GM18867 (cell line): ENCODE results near the gene COMMD3.

Experiments
- ATAC-seq: cut with Tn5 transposase; IDR thresholded peaks from one replicate; pipeline ENCODE4 v1.9.1; 2021; ENCODE audit warnings: mild to moderate bottlenecking, moderate library complexity; ENCODE audit not compliant: unreplicated experiment

The COMMD3 gene

DNA sequence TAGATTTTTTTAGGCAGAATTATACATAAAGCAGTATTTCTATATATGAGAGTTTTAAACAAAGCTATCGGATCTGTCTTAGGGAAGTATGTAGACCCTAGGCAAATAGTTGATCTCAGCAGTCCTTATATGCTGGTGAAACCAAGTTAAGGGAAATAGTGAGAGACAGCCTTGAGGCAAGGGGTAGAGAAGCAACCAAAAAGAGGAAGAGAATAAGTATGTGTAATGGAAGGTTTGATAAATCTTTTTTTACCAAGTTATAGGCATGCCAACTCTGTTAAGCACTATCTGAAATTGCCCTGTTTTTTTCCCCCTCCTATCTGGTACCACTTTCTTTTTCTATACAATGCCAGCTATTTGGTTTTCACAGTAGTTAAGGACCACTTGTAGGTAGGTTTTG lies 49.0 kb downstream of the COMMD3 start:
- ATAC-seq, result peak; percentile 62

DNA sequence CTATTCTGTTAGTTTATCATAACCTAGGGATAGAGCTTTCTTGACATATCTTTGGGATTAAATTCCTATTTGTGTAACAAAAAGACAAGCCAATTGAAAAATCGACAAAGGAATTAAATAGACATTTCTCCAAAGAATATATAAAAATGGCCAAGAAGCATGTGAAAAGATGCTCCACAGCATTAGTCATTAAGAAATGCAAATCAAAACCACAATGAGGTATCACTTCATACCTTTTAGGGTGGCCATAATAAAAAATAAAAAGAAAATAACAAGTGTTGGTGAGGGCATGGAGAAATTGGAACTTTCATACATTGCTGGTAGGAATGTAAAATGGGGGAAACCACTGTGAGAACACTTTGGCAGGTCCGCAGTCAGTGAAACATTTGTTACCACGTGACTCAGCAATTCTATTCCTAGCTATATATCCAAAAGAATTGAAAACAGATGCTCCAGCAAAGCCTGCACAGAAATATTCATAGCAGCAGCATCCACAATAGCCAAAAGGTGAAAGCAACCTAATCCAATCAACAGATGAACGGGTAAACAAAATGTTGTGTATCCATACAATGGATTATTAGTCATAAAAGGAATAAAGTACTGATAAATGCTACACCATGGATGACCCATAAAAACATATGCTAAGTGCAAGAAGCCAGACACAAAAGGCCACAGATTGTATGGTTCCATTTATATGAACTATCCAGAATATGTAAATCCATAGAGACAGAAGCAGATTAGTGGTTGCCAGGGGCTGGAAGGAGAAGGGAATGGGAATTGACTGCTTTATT lies 49.7 kb downstream of the COMMD3 start:
- no peak for ATAC-seq

DNA sequence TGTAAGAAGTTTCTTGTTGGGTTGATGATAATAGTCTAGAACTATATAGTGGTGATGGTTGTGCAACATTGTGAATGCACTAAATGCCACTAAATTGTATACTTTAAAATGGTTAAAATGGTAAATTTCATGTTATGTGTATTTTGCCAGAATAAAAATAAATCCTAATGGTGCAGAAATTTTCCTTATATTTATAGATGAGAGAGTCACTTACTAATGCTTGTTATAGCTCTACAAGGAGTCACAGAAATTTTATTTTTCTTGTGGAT lies 50.2 kb downstream of the COMMD3 start:
- no peak for ATAC-seq

DNA sequence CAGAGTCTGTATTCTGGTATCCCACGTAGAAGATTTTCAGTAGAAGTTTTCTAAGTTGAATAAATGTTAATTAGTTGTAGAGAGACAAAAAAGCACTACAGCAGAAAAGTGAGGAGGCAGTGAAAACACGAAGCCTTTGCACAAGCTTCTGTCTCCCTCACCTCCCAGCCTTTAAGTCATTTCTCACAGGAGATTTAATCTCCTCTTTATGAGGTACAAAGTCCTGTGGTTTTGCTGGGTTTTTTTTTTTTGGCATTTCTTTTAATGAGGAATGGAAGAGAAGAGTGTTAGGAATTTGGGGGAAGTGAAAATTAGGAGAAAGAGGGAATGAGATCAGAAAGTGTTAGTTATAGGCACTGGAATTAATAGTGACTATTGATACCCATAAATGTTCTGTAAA lies 50.6 kb downstream of the COMMD3 start:
- no peak for ATAC-seq

DNA sequence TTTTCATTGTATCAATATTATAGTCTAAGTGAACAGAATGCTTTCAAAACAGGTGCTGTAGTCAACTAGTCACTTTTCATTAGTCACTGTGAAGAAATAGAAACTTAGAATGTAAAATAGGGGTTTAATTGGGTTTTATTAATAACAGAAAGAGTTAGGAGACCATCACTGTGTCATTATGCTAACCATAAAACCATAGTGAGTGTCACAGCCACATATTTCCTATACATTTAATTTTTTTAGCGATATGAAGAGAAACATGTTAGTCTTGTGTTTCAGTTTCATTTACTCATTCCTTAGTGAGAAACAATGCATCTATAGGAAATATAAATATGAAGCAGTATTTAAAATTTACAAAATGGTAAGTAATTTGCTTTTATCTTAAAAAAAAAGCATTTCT lies 51.3 kb downstream of the COMMD3 start:
- ATAC-seq, result no peak

DNA sequence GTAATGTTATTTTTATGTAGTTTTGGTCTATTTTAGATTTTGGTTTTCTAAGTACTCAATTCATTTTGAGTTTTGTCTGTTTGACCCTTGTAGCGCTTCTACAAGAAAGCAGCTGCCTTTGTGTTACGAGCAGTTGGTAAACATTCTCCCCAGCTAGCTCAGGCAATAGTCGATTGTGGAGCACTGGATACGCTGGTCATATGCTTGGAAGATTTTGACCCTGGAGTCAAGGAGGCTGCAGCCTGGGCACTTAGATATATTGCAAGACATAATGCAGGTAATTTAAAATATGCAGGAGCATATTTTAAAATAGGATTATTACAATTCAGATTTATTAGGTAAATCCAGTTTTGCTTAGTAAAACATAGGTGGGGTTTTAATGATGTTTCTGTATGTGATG lies 52.2 kb downstream of the COMMD3 start:
- no peak for ATAC-seq

DNA sequence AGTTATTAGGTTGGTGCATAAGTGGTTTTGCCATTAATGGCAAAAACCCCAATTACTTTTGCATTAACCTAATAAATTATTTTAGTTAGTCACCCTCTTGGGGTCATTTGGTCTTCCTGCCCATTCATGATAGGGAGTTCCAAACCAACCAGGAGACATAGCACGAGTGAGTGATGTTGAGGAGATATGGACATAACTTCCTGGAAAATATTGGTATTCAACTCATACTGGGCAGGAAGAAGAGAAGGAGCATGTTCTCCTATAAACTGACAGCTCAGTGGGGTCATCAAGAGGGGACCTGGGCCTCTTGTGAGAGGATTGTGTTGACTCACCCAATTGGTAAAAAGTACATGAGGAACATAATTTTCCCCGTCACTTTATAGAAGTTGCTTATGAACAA lies 52.8 kb downstream of the COMMD3 start:
- no peak for ATAC-seq

DNA sequence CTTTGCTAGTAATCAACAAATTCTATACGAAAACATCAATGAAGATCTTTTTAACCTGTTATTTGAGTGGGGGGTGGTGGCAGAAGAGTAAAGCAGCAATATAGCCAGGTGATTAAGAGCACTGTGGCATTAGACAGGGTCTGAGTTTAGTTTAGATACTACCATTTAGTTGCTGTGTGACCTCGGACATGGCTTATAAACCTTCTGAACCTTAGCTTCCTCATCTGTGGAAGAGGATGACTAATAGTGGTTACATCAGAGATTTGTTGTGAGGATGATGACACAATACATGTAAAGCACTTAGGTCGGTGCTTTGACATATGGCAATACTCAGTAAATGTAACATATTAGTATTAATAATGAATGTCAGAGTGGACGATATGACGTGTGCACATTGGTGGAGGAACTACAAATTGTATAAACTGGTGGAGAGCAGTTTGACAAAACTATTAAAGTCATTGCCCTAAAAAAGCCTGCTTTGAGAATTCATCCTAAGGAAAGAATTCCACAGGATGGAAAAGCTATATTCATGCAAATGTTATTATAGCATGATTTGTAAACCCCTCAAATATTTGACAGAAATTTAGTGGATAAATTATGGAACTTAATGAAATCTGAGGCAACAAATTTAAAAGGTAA lies 53.4 kb downstream of the COMMD3 start:
- peak; percentile 70 for ATAC-seq
